Astrocyte (in vitro differentiated cells and primary cell): ENCODE results near the gene NCKAP5L. TPM values are rescaled to one million over a fixed set of nuclear protein-coding genes. Genes with fewer than 3 reads are reported as not detected.

Source experiments
- DNase-seq: peaks from one replicate; pipeline ENCODE4 v3.0.0-alpha.2; 2010; ENCODE audit warnings: low read depth
- FAIRE-seq: peaks from 2 replicates; lab custom pipeline; 2011; peaks lifted over from hg19 to GRCh38; lab: Jason Lieb, UNC
- H2AFZ ChIP-seq: 2 replicates; pipeline ENCODE4 v1.6.0; 2012; ENCODE audit warnings: low read depth, low read length, inconsistent platforms
- H3K27ac ChIP-seq: 2 replicates; pipeline ENCODE4 v1.5.1; 2011; ENCODE audit warnings: low read depth, low read length, inconsistent platforms
- H3K27me3 ChIP-seq: 2 replicates; pipeline ENCODE4 v1.6.0; 2011; ENCODE audit warnings: low read length, inconsistent platforms; ENCODE audit not compliant: insufficient read depth
- H3K36me3 ChIP-seq: 2 replicates; pipeline ENCODE4 v1.5.1; 2011; ENCODE audit warnings: low read length, inconsistent platforms; ENCODE audit not compliant: insufficient read depth
- H3K4me1 ChIP-seq: 2 replicates; pipeline ENCODE4 v1.5.1; 2011; ENCODE audit warnings: low read length, inconsistent platforms; ENCODE audit not compliant: insufficient read depth
- H3K4me2 ChIP-seq: 2 replicates; pipeline ENCODE4 v1.6.0; 2012; ENCODE audit warnings: low read length, inconsistent platforms
- H3K4me3 ChIP-seq: 2 replicates; pipeline ENCODE4 v1.5.1; 2011; ENCODE audit warnings: low read depth, mild to moderate bottlenecking, low read length, inconsistent platforms; ENCODE audit not compliant: insufficient read depth
- H3K79me2 ChIP-seq: 2 replicates; pipeline ENCODE4 v1.6.0; 2012; ENCODE audit warnings: mild to moderate bottlenecking, low read length, inconsistent platforms; ENCODE audit not compliant: insufficient read depth
- H3K9ac ChIP-seq: 2 replicates; pipeline ENCODE4 v1.6.0; 2012; ENCODE audit warnings: mild to moderate bottlenecking, low read length, inconsistent platforms
- H3K9me3 ChIP-seq: 2 replicates; pipeline ENCODE4 v1.5.1; 2012; ENCODE audit warnings: low read depth, mild to moderate bottlenecking, low read length, inconsistent platforms; ENCODE audit not compliant: insufficient read depth
- H4K20me1 ChIP-seq: 2 replicates; pipeline ENCODE4 v1.6.0; 2012; ENCODE audit warnings: low read length, inconsistent platforms; ENCODE audit not compliant: insufficient read depth
- H3K27ac Mint-ChIP-seq: one replicate; pipeline ENCODE4 v1.8.0; 2021; ENCODE audit warnings: mild to moderate bottlenecking, mixed read lengths; ENCODE audit not compliant: unreplicated experiment
- H3K27me3 Mint-ChIP-seq: one replicate; pipeline ENCODE4 v1.8.0; 2021; ENCODE audit warnings: low read depth, mixed read lengths; ENCODE audit not compliant: unreplicated experiment
- H3K36me3 Mint-ChIP-seq: one replicate; pipeline ENCODE4 v1.8.0; 2021; ENCODE audit warnings: low read depth, mixed read lengths; ENCODE audit not compliant: unreplicated experiment
- H3K4me1 Mint-ChIP-seq: one replicate; pipeline ENCODE4 v1.8.0; 2021; ENCODE audit warnings: low read depth, mixed read lengths; ENCODE audit not compliant: unreplicated experiment
- H3K4me3 Mint-ChIP-seq: one replicate; pipeline ENCODE4 v1.8.0; 2021; ENCODE audit warnings: mild to moderate bottlenecking, moderate library complexity, mixed read lengths; ENCODE audit not compliant: unreplicated experiment
- H3K9me3 Mint-ChIP-seq: one replicate; pipeline ENCODE4 v1.8.0; 2021; ENCODE audit warnings: mild to moderate bottlenecking, mixed read lengths; ENCODE audit not compliant: unreplicated experiment
- CTCF ChIP-seq: IDR thresholded peaks from 2 replicates; pipeline ENCODE4 v1.5.1; 2011; ENCODE audit warnings: low read depth, mild to moderate bottlenecking, inconsistent platforms, low read length, moderate library complexity; ENCODE audit not compliant: insufficient read depth
- EZH2 ChIP-seq: IDR thresholded peaks from 2 replicates; pipeline ENCODE4 v1.6.1; 2012; ENCODE audit warnings: mild to moderate bottlenecking, low read length, inconsistent platforms; ENCODE audit not compliant: insufficient read depth
- total RNA-seq: library from RNA; stranded (reverse); gene quantifications from 2 replicates; pipeline ENCODE4 v1.2.1, GENCODE V29; 2021

NCKAP5L gene
- total RNA-seq, 1 donor from 2014 or later: 59.5 TPM

GRCh38 chr12:49801141-49802063 is 26.8 kb downstream of the NCKAP5L start:
- Histone ChIP-seq H2AFZ (no peak overlapping the region), H4K20me1 (peaks cover 67% of the 10 kb centered on the region), H3K4me1 (no peaks in the 10 kb centered on the region), H3K4me3 (no peak overlapping the region), H3K9ac (no peak overlapping the region), H3K27me3 (no peaks in the 10 kb centered on the region), H3K27ac (no peak overlapping the region), H3K4me2 (no peak overlapping the region), H3K36me3 (peaks cover 32% of the 10 kb centered on the region), H3K9me3 (no peaks in the 10 kb centered on the region), H3K79me2 (peaks cover 10% of the 10 kb centered on the region)
- H3K27ac Mint-ChIP-seq: no peak overlapping the region
- peaks cover 20% of the 10 kb centered on the region for H3K36me3 Mint-ChIP-seq
- H3K4me3 Mint-ChIP-seq: no peak overlapping the region
- TF ChIP-seq CTCF: no peak
- no peak for TF ChIP-seq EZH2
- H3K27me3 Mint-ChIP-seq: no peaks in the 10 kb centered on the region
- no peaks in the 10 kb centered on the region for H3K9me3 Mint-ChIP-seq
- FAIRE-seq (no peak), DNase-seq (no peak)
- H3K4me1 Mint-ChIP-seq: peaks cover 9% of the 10 kb centered on the region

GRCh38 chr12:49800421-49801140 is 27.6 kb downstream of the NCKAP5L start:
- Histone ChIP-seq H3K4me2 (no peak overlapping the region), H3K79me2 (peaks cover 3% of the 10 kb centered on the region), H3K9ac (no peak overlapping the region), H3K4me3 (no peak overlapping the region), H2AFZ (no peak overlapping the region), H3K36me3 (peaks cover 27% of the 10 kb centered on the region), H3K9me3 (no peaks in the 10 kb centered on the region), H4K20me1 (peaks cover 59% of the 10 kb centered on the region), H3K4me1 (no peaks in the 10 kb centered on the region), H3K27me3 (no peaks in the 10 kb centered on the region), H3K27ac (no peak overlapping the region)
- FAIRE-seq (no peak), DNase-seq (no peak)
- TF ChIP-seq CTCF (no peak), EZH2 (no peak)
- H3K4me3 Mint-ChIP-seq: no peak overlapping the region
- no peaks in the 10 kb centered on the region for H3K27me3 Mint-ChIP-seq
- H3K4me1 Mint-ChIP-seq: peaks cover 3% of the 10 kb centered on the region
- H3K36me3 Mint-ChIP-seq: peaks cover 15% of the 10 kb centered on the region
- no peaks in the 10 kb centered on the region for H3K9me3 Mint-ChIP-seq
- no peak overlapping the region for H3K27ac Mint-ChIP-seq
